A549 (cell line): Measurements from ENCODE around the gene CDC42EP4. TPM values are rescaled to one million over a fixed set of nuclear protein-coding genes. Genes with fewer than 3 reads are reported as not detected.

ENCODE experiments used
- ATAC-seq, 2 experiments: fragments of 200-7000 bp in 1 of 2; fragments of >200 bp in 1 of 2; cut with Nextera tagmentation in 1 of 2; cut with Tn5 transposase in 1 of 2; 3 replicates each; pipeline versions ENCODE4 v1.8.0 to v1.9.1; 2018 to 2020; ENCODE audit warnings: mild to moderate bottlenecking in 1 of 2, moderate library complexity in 1 of 2
- CTCF ChIA-PET: fragments of 300-600 bp; sonication (Branson Sonifier 250); formaldehyde crosslinking; extraction: SDS; loops from one replicate; lab custom pipeline; 2021; ENCODE audit warnings: antibody characterized with exemption, inconsistent platforms; lab: Yijun Ruan, JAX
- POLR2A ChIA-PET: fragments of 350-600 bp; formaldehyde crosslinking; extraction: SDS; loops from one replicate; lab custom pipeline; 2021; ENCODE audit warnings: antibody characterized with exemption, inconsistent platforms; lab: Yijun Ruan, JAX
- DNase-seq, 2 experiments: peaks; one replicate each; pipeline versions ENCODE4 v3.0.0 to v3.0.0-alpha.2; 2011 to 2016; ENCODE audit warnings: low read depth in 1 of 2, low spot score in 1 of 2
- FAIRE-seq: peaks from 2 replicates; lab custom pipeline; 2011; peaks lifted over from hg19 to GRCh38; lab: Jason Lieb, UNC
- H3K27ac ChIP-seq, 2 experiments: fragments of >200 bp; sonication (Bioruptor Twin); formaldehyde crosslinking; 3 replicates each; pipeline ENCODE4 v1.5.1; 2016 to 2017
- H3K4me1 ChIP-seq: fragments of >200 bp; sonication (Bioruptor Twin); formaldehyde crosslinking; 3 replicates; pipeline ENCODE4 v1.6.1; 2016
- H3K4me2 ChIP-seq: fragments of >200 bp; sonication (Bioruptor Twin); formaldehyde crosslinking; 3 replicates; pipeline ENCODE4 v1.6.1; 2016
- H3K4me3 ChIP-seq: fragments of >200 bp; sonication (Bioruptor Twin); formaldehyde crosslinking; 3 replicates; pipeline ENCODE4 v1.5.1; 2016
- H3K9me3 ChIP-seq: fragments of >200 bp; sonication (Bioruptor Twin); formaldehyde crosslinking; 3 replicates; pipeline ENCODE4 v1.6.1; 2016
- ATOH8 ChIP-seq: fragments of 250-450 bp; sonication (Bioruptor Pico); IDR thresholded peaks from 2 replicates; pipeline ENCODE4 v1.5.0; 2020; ENCODE audit warnings: low read depth, mild to moderate bottlenecking, moderate library complexity
- CBX2 ChIP-seq: fragments of 200-600 bp; sonication (generic); IDR thresholded peaks from 2 replicates; pipeline ENCODE4 v1.6.1; 2016; ENCODE audit warnings: low read depth, mild to moderate bottlenecking, borderline replicate concordance
- CHD4 ChIP-seq: fragments of 200-600 bp; sonication (generic); IDR thresholded peaks from 2 replicates; pipeline ENCODE4 v1.6.1; 2016; ENCODE audit warnings: antibody characterized with exemption, mild to moderate bottlenecking, borderline replicate concordance
- E2F6 ChIP-seq: IDR thresholded peaks from 2 replicates; pipeline ENCODE4 v1.6.1; 2012; ENCODE audit warnings: low read depth, borderline replicate concordance
- EP300 ChIP-seq, 2 experiments: fragments of >200 bp; sonication (Bioruptor Twin); formaldehyde crosslinking; IDR thresholded peaks; 2 replicates in 1 of 2; 3 replicates in 1 of 2; pipeline ENCODE4 v1.6.1; 2016 to 2017
- ESRRA ChIP-seq: fragments of 150-350 bp; IDR thresholded peaks from 2 replicates; pipeline ENCODE4 v1.6.1; 2014; ENCODE audit warnings: mild to moderate bottlenecking, low read length, borderline replicate concordance
- FOSB ChIP-seq: fragments of 250-450 bp; sonication (Bioruptor Pico); IDR thresholded peaks from 2 replicates; pipeline ENCODE4 v1.5.0; 2020; ENCODE audit warnings: mild to moderate bottlenecking, moderate library complexity
- FOSL2 ChIP-seq, 2 experiments: fragments of 450-650 bp in 1 of 2; fragments of >200 bp in 1 of 2; sonication (Bioruptor Twin) in 1 of 2; formaldehyde crosslinking; IDR thresholded peaks; 2 replicates each; pipeline versions ENCODE4 v1.5.0 to v1.6.1; 2016 to 2020; ENCODE audit warnings: mild to moderate bottlenecking in 1 of 2, moderate library complexity in 1 of 2
- HDAC2 ChIP-seq: fragments of 200-600 bp; sonication (generic); IDR thresholded peaks from 2 replicates; pipeline ENCODE4 v1.6.1; 2016
- HOXB5 ChIP-seq: fragments of 250-450 bp; sonication (Bioruptor Pico); IDR thresholded peaks from 2 replicates; pipeline ENCODE4 v1.5.0; 2020; ENCODE audit warnings: mild to moderate bottlenecking, moderate library complexity
- KDM1A ChIP-seq: fragments of 200-600 bp; sonication (generic); IDR thresholded peaks from 2 replicates; pipeline ENCODE4 v1.6.1; 2016; ENCODE audit warnings: low read depth, mild to moderate bottlenecking
- NFE2L2 ChIP-seq: fragments of 150-350 bp; conservative IDR thresholded peaks from 2 replicates; pipeline ENCODE4 v1.6.1; 2014; ENCODE audit warnings: low read length
- NPAS2 ChIP-seq: fragments of 250-450 bp; sonication (Bioruptor Pico); IDR thresholded peaks from 2 replicates; pipeline ENCODE4 v1.8.0; 2022; ENCODE audit warnings: mild to moderate bottlenecking, moderate library complexity, borderline replicate concordance
- PHF8 ChIP-seq: fragments of 200-600 bp; sonication (generic); IDR thresholded peaks from 2 replicates; pipeline ENCODE4 v1.6.1; 2016; ENCODE audit warnings: low read depth, mild to moderate bottlenecking, antibody characterized with exemption, moderate library complexity, borderline replicate concordance
- RAD21 ChIP-seq, 2 experiments: fragments of >200 bp in 1 of 2; sonication (Bioruptor Twin) in 1 of 2; formaldehyde crosslinking in 1 of 2; IDR thresholded peaks in 1 of 2; conservative IDR thresholded peaks in 1 of 2; 2 replicates in 1 of 2; 3 replicates in 1 of 2; pipeline ENCODE4 v1.6.1; 2012 to 2018; ENCODE audit warnings: inconsistent platforms in 1 of 2
- RARB ChIP-seq: fragments of 250-450 bp; sonication (Bioruptor Pico); IDR thresholded peaks from 2 replicates; pipeline ENCODE4 v1.8.0; 2021; ENCODE audit warnings: mild to moderate bottlenecking, moderate library complexity
- SREBF2 ChIP-seq: fragments of 450-650 bp; IDR thresholded peaks from 2 replicates; pipeline ENCODE4 v1.6.1; 2014; ENCODE audit warnings: mild to moderate bottlenecking, moderate library complexity
- ZC3H11A ChIP-seq: fragments of 450-650 bp; IDR thresholded peaks from 2 replicates; pipeline ENCODE4 v1.6.1; 2014; ENCODE audit warnings: antibody characterized with exemption, mild to moderate bottlenecking
- ZFP36 ChIP-seq: fragments of 450-650 bp; IDR thresholded peaks from 2 replicates; pipeline ENCODE4 v1.6.1; 2014; ENCODE audit warnings: borderline replicate concordance; ENCODE audit not compliant: partially characterized antibody
- ZNF302 ChIP-seq: fragments of 250-450 bp; sonication (Bioruptor Pico); IDR thresholded peaks from 2 replicates; pipeline ENCODE4 v1.9.0; 2021; ENCODE audit warnings: inconsistent platforms, mild to moderate bottlenecking, moderate library complexity
- WGBS: methylation state at CpG from one replicate; pipeline ENCODE4 v1.1.6; 2017; ENCODE audit errors: missing lambda C conversion rate; 5-methylcytosine and 5-hydroxymethylcytosine counted together
- polyA plus RNA-seq, 4 experiments: library from polyadenylated mRNA; depleted of rRNA in 3 of 4; stranded (reverse); fragments of >200 nt; fragmentation: RNase III in 1 of 4; extraction: RNeasy Plus Mini Kit Qiagen cat#74134 plus additional on column Dnase treatment in 1 of 4; gene quantifications; 2 replicates in 3 of 4; 3 replicates in 1 of 4; pipeline ENCODE4 v1.2.3, GENCODE V29; 2011 to 2017
- TF ChIP-seq, protein P1 (sequence below): fragments of >200 bp; sonication (Bioruptor Twin); formaldehyde crosslinking; IDR thresholded peaks from 3 replicates; pipeline ENCODE4 v1.6.1; 2016

Gene CDC42EP4
- polyA plus RNA-seq, 2 of the 4 experiments (the other 2 are of a cell fraction), result 33.8 to 65.7 TPM

DNA sequence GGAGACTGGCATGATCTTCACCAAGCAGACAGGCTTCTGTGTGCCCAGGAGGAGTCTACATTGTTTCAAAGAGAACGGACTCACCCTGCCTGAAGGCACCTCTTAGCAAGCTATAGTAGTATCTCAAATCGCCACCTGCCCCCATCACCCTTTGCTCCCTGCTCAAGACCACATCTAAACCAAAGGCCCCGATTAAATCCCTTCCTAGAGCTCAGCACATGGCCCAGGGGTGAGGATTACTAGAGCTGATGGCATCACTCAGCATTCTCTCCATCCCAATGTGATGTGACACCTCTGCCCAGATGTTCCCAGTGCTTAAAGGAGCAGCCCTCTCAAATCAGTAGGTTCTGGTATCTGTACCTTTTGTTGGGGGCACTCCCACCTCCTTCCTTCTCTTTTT, 8.0 kb upstream of the CDC42EP4 start:
- H3K4me3 ChIP-seq, result no peak overlapping the region
- 66% methylated on average over 3 of the region's 3 CpGs for WGBS
- FAIRE-seq (no peak), DNase-seq (no peak), ATAC-seq (no peak)
- ChIA-PET POLR2A (interaction anchor here (0.9 kb wide), 1 partner anchor 8 kb away, joined by 4 read pairs; the partner anchor contains the start of gene CDC42EP4), CTCF (interaction anchor here (0.8 to 29.0 kb wide), 7 partner anchors 9 to 64 kb away, joined by 3 to 385 read pairs (median 9); partner anchors contain the start of gene CDC42EP4)
- H3K4me2 ChIP-seq, result no peak overlapping the region
- H3K9me3 ChIP-seq, result peaks cover 12% of the 10 kb centered on the region; the same call in 2 of the 3 replicates
- TF ChIP-seq KDM1A (no peak), NFE2L2 (no peak), NPAS2 (CRISPR knock-in tag) (no peak)
- TF ChIP-seq, protein P1, sequence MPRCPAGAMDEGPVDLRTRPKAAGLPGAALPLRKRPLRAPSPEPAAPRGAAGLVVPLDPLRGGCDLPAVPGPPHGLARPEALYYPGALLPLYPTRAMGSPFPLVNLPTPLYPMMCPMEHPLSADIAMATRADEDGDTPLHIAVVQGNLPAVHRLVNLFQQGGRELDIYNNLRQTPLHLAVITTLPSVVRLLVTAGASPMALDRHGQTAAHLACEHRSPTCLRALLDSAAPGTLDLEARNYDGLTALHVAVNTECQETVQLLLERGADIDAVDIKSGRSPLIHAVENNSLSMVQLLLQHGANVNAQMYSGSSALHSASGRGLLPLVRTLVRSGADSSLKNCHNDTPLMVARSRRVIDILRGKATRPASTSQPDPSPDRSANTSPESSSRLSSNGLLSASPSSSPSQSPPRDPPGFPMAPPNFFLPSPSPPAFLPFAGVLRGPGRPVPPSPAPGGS, result no peak
- 0 out of 3 replicates have a peak, but pooled peaks cover 4% of the 10 kb centered on the region for H3K4me1 ChIP-seq
- no peak overlapping the region for H3K27ac ChIP-seq

DNA sequence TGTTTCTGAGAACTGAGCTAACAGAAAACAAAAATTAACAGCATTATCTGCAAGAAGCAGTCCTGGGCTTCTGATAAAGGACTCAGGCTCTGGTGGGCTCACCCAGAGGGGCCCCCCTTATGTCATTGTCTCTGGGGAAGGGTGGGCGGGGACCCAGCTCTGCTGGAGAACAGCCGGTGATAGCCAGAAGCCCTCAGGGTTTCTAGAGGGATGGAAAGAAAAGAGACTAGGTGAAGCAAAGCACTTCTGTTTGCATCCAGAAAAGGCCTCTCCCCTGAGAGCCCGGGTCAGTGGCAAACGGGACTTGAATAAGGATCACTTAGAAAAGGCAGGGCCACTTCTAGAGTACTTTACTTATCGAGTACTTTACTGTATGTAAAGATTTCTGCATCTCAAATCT, 7.0 kb upstream of the CDC42EP4 start:
- no peak overlapping the region for H3K4me2 ChIP-seq
- 0 out of 3 replicates have a peak, but pooled peaks cover 4% of the 10 kb centered on the region for H3K4me1 ChIP-seq
- TF ChIP-seq ESRRA (no peak), ATOH8 (CRISPR knock-in tag) (no peak), CHD4 (no peak), NPAS2 (CRISPR knock-in tag) (no peak), RARB (CRISPR knock-in tag) (no peak), SREBF2 (no peak), ZFP36 (no peak)
- 64% methylated on average over 5 of the region's 5 CpGs for WGBS
- no peak for ATAC-seq
- H3K27ac ChIP-seq, result no peak overlapping the region
- POLR2A ChIA-PET, result no interaction called here
- CTCF ChIA-PET, result interaction anchor here (0.7 to 29.0 kb wide), 6 partner anchors 8 to 127 kb away, joined by 3 to 385 read pairs (median 10); partner anchors contain the start of genes CDC42EP4 and COG1
- peaks cover 12% of the 10 kb centered on the region; the same call in 2 of the 3 replicates for H3K9me3 ChIP-seq
- no peak for FAIRE-seq
- DNase-seq, result no peak
- H3K4me3 ChIP-seq, result no peak overlapping the region

DNA sequence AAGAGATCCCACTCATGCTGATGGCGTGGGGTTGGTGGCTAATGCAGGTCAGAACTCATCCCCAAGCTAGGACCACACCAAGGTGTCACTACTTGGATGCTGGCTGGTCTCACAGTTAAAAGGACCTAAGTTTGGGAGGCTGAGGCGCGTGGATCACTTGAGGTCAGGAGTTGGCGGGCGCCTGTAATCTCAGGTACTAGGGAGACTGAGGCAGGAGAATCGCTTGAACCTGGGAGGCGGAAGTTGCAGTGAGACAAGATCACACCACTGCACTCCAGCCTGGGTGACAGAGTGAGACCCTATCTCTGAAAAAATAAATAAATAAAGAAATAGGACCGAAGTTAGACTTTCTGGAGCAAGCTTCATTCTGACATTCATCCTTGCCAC, 6.6 kb upstream of the CDC42EP4 start:
- CTCF ChIA-PET, result interaction anchor here (0.7 to 29.0 kb wide), 6 partner anchors 12 to 127 kb away, joined by 3 to 385 read pairs (median 7); partner anchors contain the start of gene COG1
- 94% methylated on average over 8 of the region's 8 CpGs for WGBS

More for the DNA sequence above, 6.6 kb upstream of the CDC42EP4 start:
- no peak for TF ChIP-seq ZC3H11A
- TF ChIP-seq ZFP36, result no peak
- TF ChIP-seq CBX2, result no peak
- no peak for TF ChIP-seq ZNF302
- no peak for TF ChIP-seq HOXB5 (CRISPR knock-in tag)
- TF ChIP-seq ESRRA, result no peak
- no peak for TF ChIP-seq HDAC2
- no peak for TF ChIP-seq RAD21 (conservative IDR thresholded peaks at IDR 0.05 in 1 of 2, IDR thresholded peaks at IDR 0.05 in 1 of 2)
- no peak for TF ChIP-seq FOSL2 (IDR thresholded peaks at IDR 0.05)
- TF ChIP-seq FOSL2 (CRISPR knock-in tag; IDR thresholded peaks at IDR 0.05), result no peak
- TF ChIP-seq E2F6, result no peak
- no peak for TF ChIP-seq EP300 (IDR thresholded peaks at IDR 0.05)
- TF ChIP-seq FOSB (CRISPR knock-in tag), result no peak
- TF ChIP-seq PHF8, result no peak
- no peak overlapping the region for H3K4me2 ChIP-seq
- DNase-seq (no peak), ATAC-seq (no peak), FAIRE-seq (no peak)
- H3K9me3 ChIP-seq, result peaks cover 9% of the 10 kb centered on the region; the same call in 2 of the 3 replicates
- POLR2A ChIA-PET, result no interaction called here
- no peak overlapping the region for H3K4me3 ChIP-seq
- H3K4me1 ChIP-seq, result 0 out of 3 replicates have a peak, but pooled peaks cover 4% of the 10 kb centered on the region
- H3K27ac ChIP-seq, result no peak overlapping the region
